IMR-90 (cell line): ENCODE measurements around the gene DNMT3A. TPM values are rescaled to one million over a fixed set of nuclear protein-coding genes. Genes with fewer than 3 reads are reported as not detected.

Experiments used
- ATAC-seq: fragments of 200-7000 bp; cut with Tn5 transposase; 2 replicates; pipeline ENCODE4 v1.9.1; 2020; ENCODE audit warnings: low read depth, mild to moderate bottlenecking, moderate library complexity
- BruUV-seq: library from RNA; stranded (reverse); fragments of 400-500 nt; replicated peaks from 2 replicates; lab custom pipeline; 2021; lab: Mats Ljungman, UMichigan
- CTCF ChIA-PET: fragments of 300-600 bp; formaldehyde crosslinking; extraction: SDS; loops from one replicate; lab custom pipeline; 2021; ENCODE audit warnings: antibody characterized with exemption; lab: Yijun Ruan, JAX
- POLR2A ChIA-PET: fragments of 300-600 bp; sonication (Branson Sonifier 250); formaldehyde crosslinking; loops from one replicate; lab custom pipeline; 2022; ENCODE audit warnings: antibody characterized with exemption; ENCODE audit not compliant: unreplicated experiment; lab: Charles Lee
- DNase-seq: peaks from one replicate; pipeline ENCODE4 v3.0.0; 2013
- H2AFZ ChIP-seq: replicated peaks from 2 replicates; pipeline ENCODE3; 2013; ENCODE audit warnings: low read length, mild to moderate bottlenecking; ENCODE audit not compliant: poor library complexity
- H2AK5ac ChIP-seq: 2 replicates; pipeline ENCODE4 v1.6.1; 2013; ENCODE audit warnings: low read depth, low read length, inconsistent platforms
- H2AK9ac ChIP-seq: replicated peaks from 2 replicates; pipeline ENCODE3; 2013; ENCODE audit warnings: mild to moderate bottlenecking, low read depth, low read length, moderate library complexity; ENCODE audit not compliant: poor library complexity
- H2BK120ac ChIP-seq: 2 replicates; pipeline ENCODE4 v1.6.1; 2013; ENCODE audit warnings: low read depth, low read length, inconsistent platforms
- H2BK15ac ChIP-seq: 3 replicates; pipeline ENCODE4 v1.6.1; 2013; ENCODE audit warnings: low read depth, low read length, inconsistent platforms
- H2BK20ac ChIP-seq: 2 replicates; pipeline ENCODE4 v1.6.1; 2013; ENCODE audit warnings: low read depth, mild to moderate bottlenecking, inconsistent platforms, low read length, moderate library complexity
- H2BK5ac ChIP-seq: 2 replicates; pipeline ENCODE4 v1.6.1; 2013; ENCODE audit warnings: mild to moderate bottlenecking, low read depth, low read length, inconsistent platforms; ENCODE audit not compliant: poor library complexity, severe bottlenecking
- H3K14ac ChIP-seq: replicated peaks from 2 replicates; pipeline ENCODE4 v1.6.1; 2013; ENCODE audit warnings: low read depth, low read length, inconsistent platforms
- H3K18ac ChIP-seq: 2 replicates; pipeline ENCODE4 v1.6.1; 2013; ENCODE audit warnings: low read depth, low read length, control low read depth
- H3K23ac ChIP-seq: 2 replicates; pipeline ENCODE4 v1.6.1; 2013; ENCODE audit warnings: low read depth, low read length, inconsistent platforms
- H3K27ac ChIP-seq: 2 replicates; pipeline ENCODE4 v1.5.1; 2013; ENCODE audit warnings: mild to moderate bottlenecking, control low read depth, low read length; ENCODE audit not compliant: insufficient read depth
- H3K27me3 ChIP-seq: 2 replicates; pipeline ENCODE4 v1.6.1; 2013; ENCODE audit warnings: low read length; ENCODE audit not compliant: control insufficient read depth, insufficient read depth
- H3K36me3 ChIP-seq: 2 replicates; pipeline ENCODE4 v1.6.1; 2013; ENCODE audit warnings: low read length, mixed read lengths; ENCODE audit not compliant: control insufficient read depth, insufficient read depth
- H3K4ac ChIP-seq: 2 replicates; pipeline ENCODE4 v1.6.1; 2013; ENCODE audit warnings: low read depth, low read length, inconsistent platforms
- H3K4me1 ChIP-seq: 2 replicates; pipeline ENCODE4 v1.6.1; 2013; ENCODE audit warnings: low read length, mixed read lengths; ENCODE audit not compliant: control insufficient read depth, insufficient read depth
- H3K4me2 ChIP-seq: 2 replicates; pipeline ENCODE4 v1.6.1; 2013; ENCODE audit warnings: low read depth, mild to moderate bottlenecking, control low read depth, low read length, moderate library complexity
- H3K4me3 ChIP-seq: 2 replicates; pipeline ENCODE4 v1.5.1; 2013; ENCODE audit warnings: low read depth, mild to moderate bottlenecking, control low read depth, low read length, moderate library complexity; ENCODE audit not compliant: insufficient read depth
- H3K56ac ChIP-seq: 2 replicates; pipeline ENCODE4 v1.6.1; 2013; ENCODE audit warnings: low read length, inconsistent platforms; ENCODE audit not compliant: insufficient read depth; ENCODE audit errors: extremely low read depth
- H3K79me1 ChIP-seq, 2 experiments: 2 replicates each; pipeline ENCODE4 v1.6.1; 2013; ENCODE audit warnings: low read length in 2 of 2, inconsistent platforms in 1 of 2, low read depth in 1 of 2
- H3K9ac ChIP-seq: 2 replicates; pipeline ENCODE4 v1.6.1; 2013; ENCODE audit warnings: low read depth, low read length, control low read depth
- H3K9me1 ChIP-seq: 2 replicates; pipeline ENCODE4 v1.6.1; 2013; ENCODE audit warnings: low read length, inconsistent platforms; ENCODE audit not compliant: insufficient read depth
- H3K9me3 ChIP-seq: 2 replicates; pipeline ENCODE4 v1.6.1; 2013; ENCODE audit warnings: low read length; ENCODE audit not compliant: control insufficient read depth, insufficient read depth
- H4K20me1 ChIP-seq: 2 replicates; pipeline ENCODE4 v1.6.1; 2013; ENCODE audit warnings: low read length, inconsistent platforms; ENCODE audit not compliant: insufficient read depth
- H4K5ac ChIP-seq: 2 replicates; pipeline ENCODE4 v1.6.1; 2013; ENCODE audit warnings: mild to moderate bottlenecking, low read depth, low read length, control low read depth
- H4K8ac ChIP-seq, 2 experiments: 2 replicates each; pipeline ENCODE4 v1.6.1; 2013; ENCODE audit warnings: low read depth in 2 of 2, low read length in 2 of 2, control low read depth in 1 of 2, inconsistent platforms in 1 of 2
- H4K91ac ChIP-seq: 2 replicates; pipeline ENCODE4 v1.6.1; 2013; ENCODE audit warnings: low read depth, low read length, inconsistent platforms; ENCODE audit not compliant: insufficient read depth
- BHLHE40 ChIP-seq: fragments of 150-350 bp; IDR thresholded peaks from 2 replicates; pipeline ENCODE4 v1.6.1; 2016; ENCODE audit warnings: mild to moderate bottlenecking, low read depth, low read length
- CEBPB ChIP-seq: IDR thresholded peaks from 2 replicates; pipeline ENCODE4 v1.6.1; 2012; ENCODE audit warnings: low read depth, low read length, improper control_type of control experiment
- CHD1 ChIP-seq: IDR thresholded peaks from 2 replicates; pipeline ENCODE4 v1.6.1; 2012; ENCODE audit warnings: low read depth, low read length, improper control_type of control experiment
- CTCF ChIP-seq: conservative IDR thresholded peaks from 2 replicates; pipeline ENCODE4 v1.5.1; 2012; ENCODE audit warnings: mild to moderate bottlenecking, low read depth, low read length, improper control_type of control experiment
- ELK1 ChIP-seq: fragments of 150-350 bp; IDR thresholded peaks from 2 replicates; pipeline ENCODE4 v1.6.1; 2016; ENCODE audit warnings: low read depth, mild to moderate bottlenecking, low read length, moderate library complexity, borderline replicate concordance
- FOS ChIP-seq: fragments of 150-350 bp; IDR thresholded peaks from 2 replicates; pipeline ENCODE4 v1.6.1; 2016; ENCODE audit warnings: low read depth, low read length
- MAFK ChIP-seq: IDR thresholded peaks from 2 replicates; pipeline ENCODE4 v1.6.1; 2012; ENCODE audit warnings: low read depth, low read length, improper control_type of control experiment
- MXI1 ChIP-seq: IDR thresholded peaks from 2 replicates; pipeline ENCODE4 v1.6.1; 2012; ENCODE audit warnings: low read depth, mild to moderate bottlenecking, low read length, moderate library complexity, borderline replicate concordance
- NFE2L2 ChIP-seq: fragments of 150-350 bp; IDR thresholded peaks from 2 replicates; pipeline ENCODE4 v1.6.1; 2016; ENCODE audit warnings: low read depth, mild to moderate bottlenecking, low read length
- POLR2A ChIP-seq: IDR thresholded peaks from 2 replicates; pipeline ENCODE4 v1.6.1; 2012; ENCODE audit warnings: mild to moderate bottlenecking, low read depth, low read length
- RAD21 ChIP-seq: IDR thresholded peaks from 2 replicates; pipeline ENCODE4 v1.6.1; 2012; ENCODE audit warnings: low read length, improper control_type of control experiment
- RCOR1 ChIP-seq: IDR thresholded peaks from 2 replicates; pipeline ENCODE4 v1.6.1; 2012; ENCODE audit warnings: mild to moderate bottlenecking, low read length, improper control_type of control experiment; ENCODE audit not compliant: insufficient replicate concordance
- RFX5 ChIP-seq: IDR thresholded peaks from 2 replicates; pipeline ENCODE4 v1.8.0; 2012; ENCODE audit warnings: low read depth, mild to moderate bottlenecking, low read length, moderate library complexity
- SMC3 ChIP-seq: fragments of 150-350 bp; IDR thresholded peaks from 2 replicates; pipeline ENCODE4 v1.6.1; 2016; ENCODE audit warnings: low read depth, mild to moderate bottlenecking, antibody characterized with exemption, low read length, moderate library complexity
- USF2 ChIP-seq: fragments of 150-350 bp; IDR thresholded peaks from 2 replicates; pipeline ENCODE4 v1.6.1; 2017; ENCODE audit warnings: mild to moderate bottlenecking, antibody characterized with exemption, low read length, low read depth
- dilution Hi-C: fragments of 300-500 bp; cut with HindIII; formaldehyde crosslinking; loops from one replicate; pipeline ENCODE4 v1.14.3; 2018; ENCODE audit warnings: low sequenced_read_pairs; ENCODE audit not compliant: unreplicated experiment
- in situ Hi-C: fragments of 300-500 bp; cut with MboI; formaldehyde crosslinking; loops from 3 replicates; pipeline ENCODE4 v1.14.3; 2019; ENCODE audit warnings: low sequenced_read_pairs, inconsistent platforms, mixed read lengths
- intact Hi-C: fragments of 100-400 bp; cut with micrococcal nuclease; formaldehyde crosslinking; loops from 2 replicates; pipeline ENCODE4 v1.10.0; 2022
- polyA plus RNA-seq, 3 experiments: library from polyadenylated mRNA; depleted of rRNA; stranded (reverse); fragments of >200 nt; gene quantifications; 2 replicates each; pipeline ENCODE4 v1.2.3, GENCODE V29; 2012; ENCODE audit warnings: low replicate concordance in 1 of 3
- total RNA-seq: library from RNA; depleted of rRNA; stranded (reverse); fragments of >200 nt; gene quantifications from 2 replicates; pipeline ENCODE4 v1.2.3, GENCODE V29; 2012

The DNMT3A gene
- total and polyA plus RNA-seq, 2 of the 4 experiments (the other 2 are of a cell fraction), result 4.4 to 9.7 TPM

- CTCF ChIA-PET, result no interaction called here
- no peak for TF ChIP-seq MXI1
- TF ChIP-seq USF2, result no peak
- TF ChIP-seq NFE2L2, result no peak
- TF ChIP-seq RFX5, result no peak
- no peak for TF ChIP-seq FOS
- TF ChIP-seq RAD21, result no peak
- TF ChIP-seq CHD1, result no peak
- no peak for TF ChIP-seq BHLHE40
- no peak for TF ChIP-seq POLR2A
- TF ChIP-seq ELK1, result no peak
- no peak for TF ChIP-seq RCOR1
- no peak for TF ChIP-seq MAFK
- no peak for TF ChIP-seq CEBPB
- TF ChIP-seq CTCF, result no peak
- TF ChIP-seq SMC3, result no peak
- Histone ChIP-seq H3K9me1 (peaks cover 11% of the 10 kb centered on the region; the same call in 1 of the 2 replicates), H4K5ac (no peak overlapping the region), H3K4me1 (no peaks in the 10 kb centered on the region), H2AFZ (no peak overlapping the region), H3K18ac (no peak overlapping the region), H4K91ac (no peak overlapping the region), H3K9me3 (no peaks in the 10 kb centered on the region), H3K23ac (no peak overlapping the region), H2BK120ac (no peak overlapping the region), H3K14ac (no peak overlapping the region), H2BK15ac (no peak overlapping the region), H2BK5ac (no peak overlapping the region), H3K56ac (no peak overlapping the region), H4K8ac (no peak overlapping the region), H3K27me3 (no peaks in the 10 kb centered on the region), H3K4ac (no peak overlapping the region), H2AK9ac (no peak overlapping the region), H3K27ac (no peak overlapping the region), H3K79me1 (no peaks in the 10 kb centered on the region), H3K4me2 (no peak overlapping the region), H2AK5ac (no peak overlapping the region), H3K4me3 (no peak overlapping the region), H4K20me1 (no peaks in the 10 kb centered on the region), H3K36me3 (peaks cover 25% of the 10 kb centered on the region), H3K9ac (no peak overlapping the region), H2BK20ac (no peak overlapping the region)
- dilution Hi-C loops (no loop called here), intact Hi-C loops (no loop called here), in situ Hi-C loops (no loop called here)
- BruUV-seq, result no TSS peak
- POLR2A ChIA-PET, result no interaction called here
- no peak for DNase-seq
- no peak for ATAC-seq
Observed at GRCh38 chr2:25266399-25266798, 75.3 kb downstream of the DNMT3A start.
